Measurements from ENCODE around the gene P2RX3. TPM values are rescaled to one million over a fixed set of nuclear protein-coding genes. Genes with fewer than 3 reads are reported as not detected.
A peak's percentile ranks its signal among the peaks of the same experiment; 100 is the strongest.

The P2RX3 gene
- total and polyA plus RNA-seq, 2 of the 8 experiments (the other 6 are each of a cell fraction or from before 2014, with no cell fraction given): 0.45 to 0.47 TPM

DNA sequence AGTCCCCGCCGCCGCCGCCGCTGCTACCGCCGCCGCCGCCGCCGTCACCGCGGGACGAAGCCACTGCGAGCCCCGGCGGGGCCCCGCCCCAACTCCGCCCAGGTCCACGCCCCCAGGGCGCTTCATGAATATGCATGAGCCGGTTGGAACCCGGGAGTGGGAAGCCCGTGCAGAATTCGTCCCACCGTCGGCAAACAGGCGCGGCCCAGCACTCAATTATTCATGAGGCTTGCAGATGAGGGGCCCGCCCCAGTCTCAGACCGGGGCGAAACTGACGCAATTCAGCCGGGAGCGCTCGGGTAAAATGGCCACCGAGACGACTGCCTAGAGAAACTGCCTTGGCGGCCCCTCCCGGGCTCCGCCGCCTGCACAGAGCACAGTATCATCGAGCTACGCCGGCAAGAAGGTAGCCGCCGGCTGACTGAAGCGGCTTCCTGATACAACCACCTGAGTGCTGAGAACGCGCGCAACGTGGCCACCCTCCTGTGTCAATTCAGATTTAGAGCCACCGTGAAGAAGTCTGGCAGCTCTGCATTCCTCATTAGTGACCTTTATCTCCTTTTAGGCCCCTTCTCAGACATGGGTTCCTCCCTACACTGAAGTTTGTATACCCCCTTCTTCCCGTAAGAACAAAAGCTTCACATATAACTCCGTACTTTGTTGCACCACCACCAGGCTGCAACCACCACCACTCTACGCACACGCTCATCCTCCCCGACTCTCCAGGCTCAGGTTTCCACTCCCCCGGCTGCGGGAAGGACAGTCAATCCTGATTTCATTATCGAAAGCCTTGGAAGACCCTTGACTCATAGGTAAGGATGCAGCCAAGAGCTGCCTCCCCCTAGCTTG lies 13.0 kb upstream of the P2RX3 start, which contains the start of gene TNKS1BP1 (continued):
- TF ChIP-seq, protein P1, sequence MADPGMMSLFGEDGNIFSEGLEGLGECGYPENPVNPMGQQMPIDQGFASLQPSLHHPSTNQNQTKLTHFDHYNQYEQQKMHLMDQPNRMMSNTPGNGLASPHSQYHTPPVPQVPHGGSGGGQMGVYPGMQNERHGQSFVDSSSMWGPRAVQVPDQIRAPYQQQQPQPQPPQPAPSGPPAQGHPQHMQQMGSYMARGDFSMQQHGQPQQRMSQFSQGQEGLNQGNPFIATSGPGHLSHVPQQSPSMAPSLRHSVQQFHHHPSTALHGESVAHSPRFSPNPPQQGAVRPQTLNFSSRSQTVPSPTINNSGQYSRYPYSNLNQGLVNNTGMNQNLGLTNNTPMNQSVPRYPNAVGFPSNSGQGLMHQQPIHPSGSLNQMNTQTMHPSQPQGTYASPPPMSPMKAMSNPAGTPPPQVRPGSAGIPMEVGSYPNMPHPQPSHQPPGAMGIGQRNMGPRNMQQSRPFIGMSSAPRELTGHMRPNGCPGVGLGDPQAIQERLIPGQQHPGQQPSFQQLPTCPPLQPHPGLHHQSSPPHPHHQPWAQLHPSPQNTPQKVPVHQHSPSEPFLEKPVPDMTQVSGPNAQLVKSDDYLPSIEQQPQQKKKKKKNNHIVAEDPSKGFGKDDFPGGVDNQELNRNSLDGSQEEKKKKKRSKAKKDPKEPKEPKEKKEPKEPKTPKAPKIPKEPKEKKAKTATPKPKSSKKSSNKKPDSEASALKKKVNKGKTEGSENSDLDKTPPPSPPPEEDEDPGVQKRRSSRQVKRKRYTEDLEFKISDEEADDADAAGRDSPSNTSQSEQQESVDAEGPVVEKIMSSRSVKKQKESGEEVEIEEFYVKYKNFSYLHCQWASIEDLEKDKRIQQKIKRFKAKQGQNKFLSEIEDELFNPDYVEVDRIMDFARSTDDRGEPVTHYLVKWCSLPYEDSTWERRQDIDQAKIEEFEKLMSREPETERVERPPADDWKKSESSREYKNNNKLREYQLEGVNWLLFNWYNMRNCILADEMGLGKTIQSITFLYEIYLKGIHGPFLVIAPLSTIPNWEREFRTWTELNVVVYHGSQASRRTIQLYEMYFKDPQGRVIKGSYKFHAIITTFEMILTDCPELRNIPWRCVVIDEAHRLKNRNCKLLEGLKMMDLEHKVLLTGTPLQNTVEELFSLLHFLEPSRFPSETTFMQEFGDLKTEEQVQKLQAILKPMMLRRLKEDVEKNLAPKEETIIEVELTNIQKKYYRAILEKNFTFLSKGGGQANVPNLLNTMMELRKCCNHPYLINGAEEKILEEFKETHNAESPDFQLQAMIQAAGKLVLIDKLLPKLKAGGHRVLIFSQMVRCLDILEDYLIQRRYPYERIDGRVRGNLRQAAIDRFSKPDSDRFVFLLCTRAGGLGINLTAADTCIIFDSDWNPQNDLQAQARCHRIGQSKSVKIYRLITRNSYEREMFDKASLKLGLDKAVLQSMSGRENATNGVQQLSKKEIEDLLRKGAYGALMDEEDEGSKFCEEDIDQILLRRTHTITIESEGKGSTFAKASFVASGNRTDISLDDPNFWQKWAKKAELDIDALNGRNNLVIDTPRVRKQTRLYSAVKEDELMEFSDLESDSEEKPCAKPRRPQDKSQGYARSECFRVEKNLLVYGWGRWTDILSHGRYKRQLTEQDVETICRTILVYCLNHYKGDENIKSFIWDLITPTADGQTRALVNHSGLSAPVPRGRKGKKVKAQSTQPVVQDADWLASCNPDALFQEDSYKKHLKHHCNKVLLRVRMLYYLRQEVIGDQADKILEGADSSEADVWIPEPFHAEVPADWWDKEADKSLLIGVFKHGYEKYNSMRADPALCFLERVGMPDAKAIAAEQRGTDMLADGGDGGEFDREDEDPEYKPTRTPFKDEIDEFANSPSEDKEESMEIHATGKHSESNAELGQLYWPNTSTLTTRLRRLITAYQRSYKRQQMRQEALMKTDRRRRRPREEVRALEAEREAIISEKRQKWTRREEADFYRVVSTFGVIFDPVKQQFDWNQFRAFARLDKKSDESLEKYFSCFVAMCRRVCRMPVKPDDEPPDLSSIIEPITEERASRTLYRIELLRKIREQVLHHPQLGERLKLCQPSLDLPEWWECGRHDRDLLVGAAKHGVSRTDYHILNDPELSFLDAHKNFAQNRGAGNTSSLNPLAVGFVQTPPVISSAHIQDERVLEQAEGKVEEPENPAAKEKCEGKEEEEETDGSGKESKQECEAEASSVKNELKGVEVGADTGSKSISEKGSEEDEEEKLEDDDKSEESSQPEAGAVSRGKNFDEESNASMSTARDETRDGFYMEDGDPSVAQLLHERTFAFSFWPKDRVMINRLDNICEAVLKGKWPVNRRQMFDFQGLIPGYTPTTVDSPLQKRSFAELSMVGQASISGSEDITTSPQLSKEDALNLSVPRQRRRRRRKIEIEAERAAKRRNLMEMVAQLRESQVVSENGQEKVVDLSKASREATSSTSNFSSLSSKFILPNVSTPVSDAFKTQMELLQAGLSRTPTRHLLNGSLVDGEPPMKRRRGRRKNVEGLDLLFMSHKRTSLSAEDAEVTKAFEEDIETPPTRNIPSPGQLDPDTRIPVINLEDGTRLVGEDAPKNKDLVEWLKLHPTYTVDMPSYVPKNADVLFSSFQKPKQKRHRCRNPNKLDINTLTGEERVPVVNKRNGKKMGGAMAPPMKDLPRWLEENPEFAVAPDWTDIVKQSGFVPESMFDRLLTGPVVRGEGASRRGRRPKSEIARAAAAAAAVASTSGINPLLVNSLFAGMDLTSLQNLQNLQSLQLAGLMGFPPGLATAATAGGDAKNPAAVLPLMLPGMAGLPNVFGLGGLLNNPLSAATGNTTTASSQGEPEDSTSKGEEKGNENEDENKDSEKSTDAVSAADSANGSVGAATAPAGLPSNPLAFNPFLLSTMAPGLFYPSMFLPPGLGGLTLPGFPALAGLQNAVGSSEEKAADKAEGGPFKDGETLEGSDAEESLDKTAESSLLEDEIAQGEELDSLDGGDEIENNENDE (IDR thresholded peaks at IDR 0.05; ENCODE audit: insufficient replicate concordance, low read length): no peak
- peak; percentile 85 to 96 for TF ChIP-seq POLR2A (IDR thresholded peaks at IDR 0.05; ENCODE audit: control extremely low read depth in 1 of 2, low read depth in 2 of 2, low read length in 2 of 2)
- TF ChIP-seq TBP (IDR thresholded peaks at IDR 0.05; ENCODE audit: low read depth, low read length): peak; percentile 93
- peak; percentile 82 for TF ChIP-seq POLR2AphosphoS5 (IDR thresholded peaks at IDR 0.05; ENCODE audit: low read depth, low read length)
- TF ChIP-seq TAF7 (optimal IDR thresholded peaks at IDR 0.05; ENCODE audit: borderline replicate concordance, low read depth, low read length): peak; percentile 77
- TF ChIP-seq, protein P2, sequence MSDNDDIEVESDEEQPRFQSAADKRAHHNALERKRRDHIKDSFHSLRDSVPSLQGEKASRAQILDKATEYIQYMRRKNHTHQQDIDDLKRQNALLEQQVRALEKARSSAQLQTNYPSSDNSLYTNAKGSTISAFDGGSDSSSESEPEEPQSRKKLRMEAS (IDR thresholded peaks at IDR 0.05): peak; percentile 16; the same call in 1 of the 2 replicates
- peak; percentile 69 for TF ChIP-seq SP2 (IDR thresholded peaks at IDR 0.05; ENCODE audit: low read length)
- TF ChIP-seq CEBPB (IDR thresholded peaks at IDR 0.05; ENCODE audit: low read depth, low read length): peak; percentile 95
- 0 out of 2 replicates have a peak, but pooled peaks have one; percentile 32 for TF ChIP-seq JUN (IDR thresholded peaks at IDR 0.05; ENCODE audit: low read depth, low read length)

Measured in H1 (cell line).